Pulmonary artery endothelial cell (primary cell): ENCODE measurements around the gene TMPRSS11A. TPM values are rescaled to one million over a fixed set of nuclear protein-coding genes. Genes with fewer than 3 reads are reported as not detected.

Experiments used
- DNase-seq: peaks from one replicate; pipeline ENCODE4 v3.0.0-alpha.2; 2011; ENCODE audit warnings: low read depth, low spot score
- total RNA-seq: library from RNA; depleted of rRNA; stranded (reverse); fragments of >200 nt; gene quantifications from 2 replicates; pipeline ENCODE4 v1.2.3, GENCODE V29; 2014

Gene TMPRSS11A
- total RNA-seq, 1 donor from 2014 or later, result not detected

DNA sequence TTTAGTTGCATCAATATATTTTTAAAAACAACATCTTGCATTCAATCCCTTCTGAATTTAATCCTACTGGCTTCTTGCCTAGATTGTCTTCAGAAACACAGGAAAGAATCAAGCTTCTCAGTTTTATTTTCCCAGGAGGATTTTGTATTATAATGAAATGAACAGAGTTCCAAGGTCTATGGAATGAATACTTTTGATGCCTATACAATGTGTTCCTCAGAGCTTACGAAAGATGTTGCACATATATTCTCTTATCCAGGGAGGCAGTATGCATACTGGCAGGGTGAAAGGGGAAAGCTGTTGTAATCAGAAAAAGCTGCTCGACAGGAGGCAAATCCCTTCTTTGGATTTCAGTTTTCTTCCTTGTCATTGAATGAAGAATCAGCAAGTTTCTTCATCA lies 88.3 kb downstream of the TMPRSS11A start:
- DNase-seq, result no peak

DNA sequence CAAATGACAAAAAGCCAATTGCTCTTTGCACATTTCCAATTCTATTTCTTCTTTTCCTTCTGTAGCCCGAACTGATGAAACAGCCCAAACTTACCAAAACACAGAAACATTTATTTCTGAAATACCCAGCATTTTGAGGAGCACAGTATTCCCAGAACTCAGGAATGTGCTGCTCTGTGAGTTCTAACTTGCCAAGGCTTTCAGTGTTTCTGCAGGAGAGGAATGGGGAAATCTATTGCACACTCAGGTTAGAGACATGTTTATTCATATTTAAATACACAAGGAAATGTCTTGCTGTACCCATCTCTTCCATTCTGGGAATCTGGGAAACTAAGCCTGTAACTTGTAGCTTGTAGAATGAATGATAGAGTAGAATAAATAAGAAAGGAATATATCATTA lies 90.2 kb downstream of the TMPRSS11A start:
- DNase-seq, result no peak

DNA sequence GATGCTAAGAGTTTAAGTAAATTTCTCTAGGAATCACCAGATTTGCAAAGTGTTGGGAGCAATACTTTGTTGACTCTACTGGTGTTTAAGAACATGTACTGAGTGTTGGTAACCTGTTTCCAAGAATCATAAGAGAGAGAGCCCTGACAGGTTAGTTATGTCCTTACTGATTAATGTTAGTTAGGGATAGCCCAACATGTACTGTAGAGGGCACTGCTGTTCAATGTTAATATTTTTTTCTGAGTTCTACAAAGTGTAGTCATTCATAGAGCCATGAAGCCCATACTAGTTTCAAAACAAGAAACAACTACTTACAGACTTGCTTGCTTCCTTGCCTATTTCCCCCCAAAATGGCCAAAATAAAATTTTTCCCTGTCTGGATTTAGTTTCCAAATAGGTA lies 91.4 kb downstream of the TMPRSS11A start:
- DNase-seq, result peak; percentile 0

DNA sequence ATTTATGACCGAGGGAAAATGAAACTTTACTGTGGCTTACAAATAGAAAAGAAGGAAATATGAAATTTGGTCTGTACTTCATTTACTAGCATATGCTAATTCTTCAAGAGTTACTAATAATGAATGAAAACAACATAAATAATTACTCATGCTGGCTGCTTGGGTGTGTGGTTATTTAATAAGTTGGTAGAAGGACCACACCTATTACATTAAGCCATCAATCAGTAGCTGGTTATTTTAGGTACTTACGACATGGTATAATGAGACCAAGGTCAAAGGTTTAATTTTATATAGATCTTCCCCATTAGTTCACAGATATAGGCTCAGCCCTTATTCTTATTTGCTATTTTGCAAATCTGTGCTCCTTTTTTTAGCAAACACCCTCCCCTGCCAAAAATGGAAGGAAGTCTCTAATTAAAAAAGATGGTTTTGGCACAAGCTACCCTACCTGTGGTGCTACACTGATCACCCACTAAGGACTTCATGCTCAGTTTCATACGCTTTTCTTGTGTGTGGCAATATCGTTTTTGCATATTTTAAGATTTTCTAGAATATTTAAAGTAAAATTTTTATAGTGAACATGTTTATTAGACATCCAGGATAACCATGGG lies 93.6 kb downstream of the TMPRSS11A start:
- no peak for DNase-seq

DNA sequence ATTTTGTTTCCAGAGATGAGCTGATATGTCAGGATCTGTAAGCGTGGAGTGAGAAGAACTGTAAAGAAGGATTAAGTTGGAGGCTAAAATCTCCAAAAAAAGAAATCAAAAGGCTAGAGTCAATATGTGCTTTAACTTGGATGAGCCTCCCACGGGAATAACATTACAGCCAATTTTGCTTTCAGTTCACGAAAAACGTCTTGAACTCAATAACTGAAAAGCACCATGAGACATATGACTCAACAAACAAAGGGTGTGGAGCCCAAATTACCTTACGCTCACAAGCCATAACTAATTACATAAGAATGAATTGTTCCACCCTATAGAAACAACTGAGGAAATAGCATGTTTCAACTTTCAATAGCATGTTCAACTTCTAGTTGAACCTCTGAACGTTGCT lies 101.8 kb downstream of the TMPRSS11A start:
- DNase-seq, result no peak

Other genes with a start within 250 kb of the TMPRSS11A start
- not detected in 2 replicates for gene GNRHR, start 209.1 kb downstream of the TMPRSS11A start, total RNA-seq
- not detected in 2 replicates for gene TMPRSS11D, start 79.5 kb downstream of the TMPRSS11A start, total RNA-seq
- gene TMPRSS11F, start 166.4 kb upstream of the TMPRSS11A start, total RNA-seq, result not detected in 2 replicates